Activated CD4-positive, alpha-beta T cell treated with anti-CD3 and anti-CD28 coated beads for 24 hours (primary cell): ENCODE data around the gene ACSF2.

Experiments
- DNase-seq, 2 donors: peaks; one replicate each; pipeline ENCODE4 v3.0.0-alpha.2; 2020; ENCODE audit warnings: low read depth in 2 of 2

The ACSF2 gene

DNA sequence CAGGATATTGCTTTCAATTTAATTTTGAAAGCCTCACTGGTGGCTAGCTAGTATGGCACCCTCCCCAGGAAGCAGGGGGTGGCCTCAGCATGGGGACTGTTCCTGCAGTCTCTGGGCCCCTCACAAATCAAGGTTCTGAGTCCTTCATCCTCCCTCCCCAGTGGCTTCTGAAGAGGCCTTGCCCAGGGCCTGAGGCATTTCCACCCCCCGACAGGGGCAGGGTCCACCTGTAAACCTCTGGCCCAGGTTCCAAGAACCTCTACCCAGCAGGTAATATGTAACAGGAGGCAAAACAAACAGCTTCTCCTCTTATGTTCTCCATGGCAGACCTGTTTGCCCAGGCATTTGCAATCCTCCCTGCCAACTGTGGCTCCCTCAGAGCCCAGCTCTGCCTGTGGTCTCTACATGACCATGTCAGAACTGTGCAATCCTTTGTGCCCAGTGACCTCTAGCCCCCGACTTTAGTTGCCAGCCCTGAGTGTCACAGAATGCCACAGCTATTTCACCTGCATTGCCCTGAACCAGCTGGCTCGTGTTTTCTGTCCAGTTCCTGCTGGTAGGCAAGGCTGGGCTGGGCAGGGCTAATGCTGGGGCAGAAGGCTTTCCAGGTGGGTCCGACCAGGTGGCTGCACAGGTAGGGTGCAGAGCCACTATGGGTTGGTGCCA, 14.3 kb downstream of the ACSF2 start:
- no peak for DNase-seq

DNA sequence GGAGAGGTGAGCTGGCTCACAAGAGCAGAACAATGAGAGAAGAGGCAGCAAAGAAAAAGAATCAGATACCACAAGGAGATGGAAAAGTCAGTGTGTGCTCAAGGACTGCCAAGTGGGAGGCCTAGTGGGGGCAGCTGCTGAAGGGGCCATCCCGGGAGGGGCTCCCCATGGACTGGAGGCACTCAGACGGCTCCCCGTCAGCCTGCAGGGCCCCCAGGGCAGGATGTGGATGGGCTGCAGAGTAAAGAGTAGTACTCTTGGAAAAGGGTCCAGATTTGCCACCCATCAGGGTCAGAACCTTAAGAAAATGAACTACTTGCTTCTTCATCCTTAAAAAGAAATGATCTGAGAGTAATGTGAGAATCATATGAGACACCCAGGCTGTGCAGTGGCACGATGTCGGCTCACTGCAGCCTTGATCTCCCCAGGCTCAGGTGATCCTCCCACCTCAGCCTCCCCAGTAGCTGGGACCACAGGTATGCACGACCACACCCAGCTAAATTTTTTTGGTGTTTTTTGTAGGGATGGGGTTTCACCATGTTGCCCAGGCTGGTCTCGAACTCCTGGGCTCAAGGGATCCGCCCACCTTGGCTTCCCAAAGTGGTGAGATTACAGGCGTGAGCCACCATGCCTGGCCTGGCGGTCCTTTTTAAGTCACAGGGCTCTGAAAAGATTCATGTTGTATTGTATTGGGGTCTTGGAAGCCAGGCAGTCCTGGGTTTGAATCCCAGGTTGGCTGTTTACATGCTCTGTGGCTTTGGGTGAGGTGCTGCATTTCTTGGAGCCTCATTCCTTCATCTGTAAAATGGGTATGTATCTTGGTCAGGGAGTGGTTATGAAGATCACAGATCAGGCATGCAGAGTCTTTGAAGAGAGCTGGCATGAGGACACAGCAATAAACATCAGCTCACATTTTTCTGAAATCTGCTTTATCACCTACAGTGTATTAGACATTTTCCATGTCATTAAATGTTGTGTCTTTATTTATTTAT, 15.1 kb downstream of the ACSF2 start:
- DNase-seq, result no peak

DNA sequence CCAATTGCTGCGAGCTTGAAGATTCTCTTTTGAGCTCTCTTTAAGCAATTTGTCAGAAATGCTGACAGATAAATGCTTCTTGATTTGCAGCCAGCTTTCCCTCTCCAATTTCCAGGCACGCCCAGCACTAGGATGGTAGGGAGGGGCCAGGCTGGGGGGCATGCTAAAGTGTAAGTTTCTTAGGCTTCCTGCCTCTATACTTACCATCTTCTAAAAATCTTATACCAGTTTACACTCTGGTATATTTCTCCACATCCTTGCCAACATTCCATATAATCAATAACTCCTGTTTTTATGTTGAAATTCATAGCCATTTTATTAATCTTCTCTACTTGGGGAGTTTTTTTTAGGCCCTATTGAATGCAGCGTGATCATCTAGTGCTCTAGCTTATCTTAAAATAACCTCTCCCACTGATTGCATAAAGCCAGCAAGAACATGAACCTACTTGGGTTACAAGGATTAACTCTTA, 17.5 kb downstream of the ACSF2 start:
- DNase-seq, result no peak

- DNase-seq, result no peak
Measured at GRCh38 chr17:50444841-50445715, 19.1 kb downstream of the ACSF2 start.

DNA sequence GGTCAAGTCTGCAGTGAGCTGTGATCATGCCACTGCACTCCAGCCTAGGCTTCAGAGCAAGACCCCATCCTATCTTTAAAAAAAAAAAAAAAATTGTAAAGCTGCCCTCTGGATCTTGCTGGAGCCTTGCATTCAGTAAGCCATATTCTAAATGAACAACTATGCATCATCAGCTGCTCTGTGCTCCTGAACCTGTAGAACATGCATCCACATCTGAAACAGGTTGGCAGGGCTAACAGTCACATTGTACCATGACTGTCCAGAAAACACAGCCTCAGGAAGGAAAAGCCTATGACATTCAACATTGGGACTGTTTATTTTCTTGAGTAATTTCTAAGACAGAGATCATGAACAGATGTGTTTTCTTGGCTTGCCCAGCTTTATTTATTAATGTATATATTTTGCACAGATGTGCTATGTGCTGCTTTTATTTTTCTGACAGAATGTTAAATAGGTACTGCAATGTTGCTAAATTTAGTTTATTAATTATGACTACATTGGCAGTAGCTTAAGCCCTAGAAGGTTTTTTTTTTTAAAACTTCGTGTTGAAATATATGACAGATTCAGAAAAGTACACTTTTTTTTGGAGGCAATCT, 19.8 kb downstream of the ACSF2 start:
- no peak for DNase-seq

DNA sequence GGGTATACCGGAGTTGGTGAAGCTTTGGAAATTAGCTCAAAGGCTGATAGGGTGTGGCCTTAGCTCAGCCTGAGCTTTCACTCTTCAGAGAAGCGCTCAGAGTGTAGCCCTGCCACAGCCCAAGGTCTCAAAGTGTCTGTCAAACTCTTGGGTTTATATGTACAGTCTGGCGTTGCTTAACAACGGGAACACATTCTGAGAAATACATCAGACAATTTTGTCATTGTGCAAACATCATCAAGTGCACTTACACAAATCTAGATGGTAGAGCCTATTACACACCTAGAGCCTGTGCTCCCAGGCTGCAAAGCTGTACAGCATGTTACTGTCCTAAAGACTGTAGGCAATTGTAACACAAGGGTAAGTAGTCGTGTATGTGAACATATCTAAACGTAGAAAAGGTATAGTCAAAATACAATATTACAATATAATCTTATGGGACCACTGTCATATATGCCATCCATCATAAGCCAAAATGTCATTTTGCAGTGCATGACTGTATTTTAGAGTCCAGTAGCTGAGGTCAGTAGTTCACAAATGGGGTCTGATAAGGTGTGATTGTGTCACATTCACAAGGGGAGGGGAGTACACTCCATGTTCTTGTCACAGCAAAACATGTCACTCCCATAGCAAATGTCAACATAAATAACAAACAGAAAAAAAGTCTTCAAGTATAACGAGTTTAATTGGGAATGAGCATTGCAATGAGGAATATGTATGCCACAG, 22.0 kb downstream of the ACSF2 start:
- no peak for DNase-seq

GRCh38 chr17:50448643-50449042, 22.6 kb downstream of the ACSF2 start:
- DNase-seq, result no peak

- DNase-seq, result no peak
Measured at GRCh38 chr17:50451943-50452629, 26.1 kb downstream of the ACSF2 start.

DNA sequence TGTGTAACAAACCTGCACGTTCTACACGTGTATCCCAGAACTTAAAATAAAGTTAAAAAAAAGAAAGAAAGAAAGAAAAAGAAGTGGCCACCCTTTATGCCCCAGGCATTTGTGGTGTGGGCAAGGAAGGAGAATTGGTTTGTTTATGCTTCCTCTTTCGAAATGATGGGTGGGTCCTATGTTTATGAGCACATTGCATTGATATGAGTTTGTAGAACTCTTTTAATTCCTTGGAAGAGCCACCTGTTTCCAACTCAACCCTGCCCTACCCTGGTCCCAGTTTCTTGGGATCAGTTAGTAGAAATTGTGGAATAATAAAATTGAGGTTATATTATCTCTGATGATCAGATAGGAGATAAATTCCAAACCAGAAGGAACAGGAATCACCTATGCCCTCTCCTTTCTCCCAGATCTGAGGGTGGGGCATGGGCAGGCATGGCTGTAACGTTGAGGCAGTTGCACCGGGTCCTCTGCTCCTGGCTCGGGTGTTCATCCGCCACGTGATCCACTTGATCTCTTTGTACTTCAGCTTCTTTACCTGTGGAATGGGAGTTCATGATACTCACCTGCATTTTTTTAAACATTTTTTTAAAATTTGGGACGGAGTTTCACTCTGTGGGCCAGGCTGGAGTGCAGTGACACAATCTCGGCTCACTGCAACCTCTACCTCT, 26.7 kb downstream of the ACSF2 start:
- DNase-seq, result no peak

DNA sequence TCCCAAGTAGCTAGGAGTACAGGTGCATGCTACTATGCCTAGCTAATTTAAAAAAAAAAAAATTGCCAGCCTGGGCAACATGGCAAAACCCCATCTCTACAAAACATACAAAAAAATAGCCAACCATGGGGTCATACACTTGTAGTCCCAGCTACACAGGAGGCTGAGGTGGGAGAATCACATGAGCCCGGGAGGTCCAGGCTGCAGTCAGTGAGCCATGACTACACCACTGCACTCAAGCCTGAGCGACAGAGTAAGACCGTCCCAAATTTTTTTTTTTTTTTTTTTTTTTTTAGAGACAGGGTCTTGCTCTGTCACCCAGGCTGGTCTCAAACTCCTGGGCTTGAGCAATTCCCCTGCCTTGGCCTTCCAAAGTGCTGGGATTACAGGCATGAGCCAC, 27.9 kb downstream of the ACSF2 start:
- DNase-seq, result no peak

DNA sequence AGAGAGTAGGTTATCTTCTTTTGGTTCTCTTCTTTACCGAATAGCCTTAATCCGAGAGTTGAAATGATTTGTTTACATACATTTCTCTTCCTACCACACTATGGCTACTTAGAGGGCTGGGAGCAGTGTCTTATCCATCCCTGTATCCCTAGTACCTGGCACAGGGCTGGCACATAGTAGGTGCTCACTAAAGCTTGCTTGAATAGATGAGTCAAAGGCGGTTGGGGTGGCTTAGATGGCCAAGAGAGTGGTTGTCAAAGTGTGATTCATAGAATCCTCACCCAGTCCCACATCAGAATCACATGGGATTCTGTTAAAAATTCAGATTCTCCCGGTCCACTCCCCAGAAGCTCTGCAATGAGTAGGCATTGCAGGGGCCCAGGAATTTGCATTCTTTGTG, 31.6 kb downstream of the ACSF2 start:
- no peak for DNase-seq

DNA sequence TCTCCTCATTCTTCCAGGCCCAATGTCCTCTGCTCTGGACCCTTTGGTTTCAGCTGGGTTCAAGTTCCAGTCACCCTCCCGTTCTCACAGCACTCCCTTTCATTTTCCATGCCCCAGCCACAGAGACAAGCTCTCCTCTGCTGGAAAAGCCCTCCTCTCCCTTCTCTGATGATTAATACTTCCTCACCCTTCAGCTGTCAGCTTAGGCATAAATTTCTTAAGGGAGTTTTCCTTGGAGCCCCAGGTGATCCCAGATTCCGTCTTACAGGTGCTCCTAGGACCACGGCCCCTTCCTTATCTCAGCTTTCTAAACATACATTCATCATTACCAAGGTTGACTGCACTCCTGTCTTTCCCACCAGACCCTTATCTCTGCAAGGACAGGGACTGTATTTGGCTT, 32.3 kb downstream of the ACSF2 start:
- no peak for DNase-seq

DNA sequence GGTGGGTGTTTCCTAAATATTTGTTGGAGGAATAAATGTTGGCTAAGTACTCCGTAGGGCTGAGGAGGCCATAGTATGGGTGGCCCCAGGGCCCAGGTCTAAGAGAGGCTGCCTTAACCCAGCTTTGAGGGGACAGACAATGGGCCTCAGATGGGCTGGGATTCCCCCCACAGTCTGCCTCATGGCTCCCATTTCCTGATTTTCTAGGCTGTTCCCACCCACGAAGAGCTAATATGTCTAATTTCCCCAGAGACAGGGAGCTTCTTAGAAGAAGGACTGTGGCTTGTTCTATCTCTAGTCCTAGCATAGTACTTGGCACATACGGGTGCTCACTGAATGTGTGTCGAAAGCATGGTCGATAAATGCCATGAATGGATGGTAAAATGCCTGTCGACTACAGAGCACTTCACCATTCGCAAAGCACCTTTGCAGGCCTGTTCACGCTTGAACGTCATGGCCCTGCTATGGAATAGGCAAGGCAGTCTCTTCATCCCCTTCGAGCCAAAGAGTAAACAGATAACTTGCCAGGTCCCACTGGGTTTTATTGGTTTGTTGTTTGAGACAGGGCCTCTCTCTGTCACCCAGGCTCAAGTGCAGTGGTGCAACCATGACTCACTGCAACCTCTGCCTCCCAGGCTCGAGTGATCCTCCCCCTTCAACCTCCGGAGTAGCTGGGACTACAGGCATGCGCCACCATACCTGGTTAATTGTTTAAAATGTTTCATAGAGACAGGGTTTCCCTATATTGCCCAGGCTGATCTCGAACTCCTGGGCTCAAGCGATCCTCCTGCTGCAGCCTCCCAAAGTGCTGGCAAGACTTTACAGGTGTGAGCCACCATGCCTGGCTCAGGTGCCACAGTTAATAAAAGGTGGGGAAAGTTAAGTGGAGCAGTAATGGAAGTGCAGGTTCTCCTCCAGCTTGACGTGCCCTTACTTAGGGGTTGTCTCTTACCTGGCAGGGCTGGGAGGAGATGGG, 33.0 kb downstream of the ACSF2 start:
- DNase-seq, result no peak

GRCh38 chr17:50459756-50460155, 33.7 kb downstream of the ACSF2 start:
- no peak for DNase-seq

GRCh38 chr17:50460831-50461526, 35.0 kb downstream of the ACSF2 start:
- DNase-seq, result no peak

- no peak for DNase-seq
Measured at GRCh38 chr17:50461550-50462132, 35.6 kb downstream of the ACSF2 start.

DNA sequence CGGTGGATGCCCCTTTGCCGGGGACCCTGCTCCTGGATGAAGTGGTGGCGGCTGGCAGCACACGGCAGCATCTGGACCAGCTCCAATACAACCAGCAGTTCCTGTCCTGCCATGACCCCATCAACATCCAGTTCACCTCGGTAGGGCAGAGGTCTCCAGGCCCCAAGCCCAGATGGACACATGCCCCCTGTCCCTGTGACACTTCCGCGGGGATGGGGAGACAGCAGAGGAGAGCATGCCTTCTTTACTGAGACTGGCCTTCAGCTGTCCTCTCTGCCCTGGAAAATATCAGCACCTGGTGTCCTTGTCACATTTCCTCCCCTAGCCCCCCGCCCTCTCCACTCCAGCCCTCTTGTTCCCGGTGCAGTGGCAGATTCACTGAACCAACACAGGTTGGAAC, 36.4 kb downstream of the ACSF2 start:
- DNase-seq, result no peak

DNA sequence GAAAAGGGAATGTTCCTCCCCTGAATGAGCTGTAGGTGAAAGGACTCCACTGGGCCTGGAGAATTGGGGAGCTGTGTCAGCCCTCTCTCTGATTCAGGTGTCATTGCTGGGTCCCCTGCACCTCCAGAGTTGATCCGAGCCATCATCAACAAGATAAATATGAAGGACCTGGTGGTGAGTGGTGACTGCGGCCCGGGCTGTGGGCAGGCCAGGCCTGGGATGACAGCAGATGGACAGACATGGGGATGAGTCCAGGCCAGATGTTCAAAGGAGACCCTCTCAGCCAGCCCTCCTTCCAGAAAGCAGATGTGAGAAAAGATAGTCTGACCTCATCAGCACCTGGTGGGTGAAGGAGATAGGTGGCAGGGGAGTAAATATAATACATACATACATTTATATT, 38.1 kb downstream of the ACSF2 start:
- no peak for DNase-seq
